H1 (cell line): Measurements from ENCODE around the gene SPECC1.

Experiments
- CREB1 ChIP-seq: IDR thresholded peaks from 2 replicates; pipeline ENCODE4 v1.6.1; 2012; ENCODE audit warnings: inconsistent platforms
- EP300 ChIP-seq, 2 experiments: IDR thresholded peaks; 1 replicate in 1 of 2; 2 replicates in 1 of 2; pipeline ENCODE4 v1.6.1; 2011 to 2012; ENCODE audit warnings: low read depth in 2 of 2, low read length in 2 of 2, mild to moderate bottlenecking in 2 of 2, borderline replicate concordance in 1 of 2, inconsistent platforms in 1 of 2, moderate library complexity in 1 of 2
- EZH2 ChIP-seq: fragments of 200-600 bp; sonication (generic); IDR thresholded peaks from 2 replicates; pipeline ENCODE4 v1.7.1; 2012; ENCODE audit warnings: low read depth, mild to moderate bottlenecking, moderate library complexity, low read length, inconsistent platforms; ENCODE audit not compliant: severe bottlenecking
- GTF2F1 ChIP-seq: IDR thresholded peaks from 2 replicates; pipeline ENCODE4 v1.6.1; 2012; ENCODE audit warnings: low read depth, low read length, improper control_type of control experiment, borderline replicate concordance
- NRF1 ChIP-seq: IDR thresholded peaks from 2 replicates; pipeline ENCODE4 v1.6.1; 2011; ENCODE audit warnings: mild to moderate bottlenecking, low read depth, low read length, improper control_type of control experiment
- RAD21 ChIP-seq, 2 experiments: IDR thresholded peaks in 1 of 2; conservative IDR thresholded peaks in 1 of 2; 2 replicates each; pipeline ENCODE4 v1.6.1; 2011; ENCODE audit warnings: low read depth in 2 of 2, low read length in 2 of 2, improper control_type of control experiment in 1 of 2, inconsistent platforms in 1 of 2, mild to moderate bottlenecking in 1 of 2, moderate library complexity in 1 of 2
- RFX5 ChIP-seq: IDR thresholded peaks from 2 replicates; pipeline ENCODE4 v1.6.1; 2011; ENCODE audit warnings: low read depth, low read length, improper control_type of control experiment, borderline replicate concordance
- RNF2 ChIP-seq: fragments of 200-900, 300-1000 bp; sonication (generic); IDR thresholded peaks from 2 replicates; pipeline ENCODE4 v1.7.1; 2016; ENCODE audit warnings: borderline replicate concordance, low read depth, mild to moderate bottlenecking, antibody characterized with exemption, low read length; ENCODE audit not compliant: poor library complexity, severe bottlenecking; ENCODE audit errors: missing control alignments
- SIN3A ChIP-seq, 2 experiments: IDR thresholded peaks in 1 of 2; conservative IDR thresholded peaks in 1 of 2; 2 replicates each; pipeline ENCODE4 v1.6.1; 2011 to 2012; ENCODE audit warnings: low read length in 2 of 2, improper control_type of control experiment in 1 of 2, low read depth in 1 of 2, mild to moderate bottlenecking in 1 of 2
- SP1 ChIP-seq: IDR thresholded peaks from 2 replicates; pipeline ENCODE4 v1.6.1; 2011; ENCODE audit warnings: low read depth, low read length
- TF ChIP-seq, protein P1 (sequence below), 3 experiments: IDR thresholded peaks; 1 replicate in 2 of 3; 2 replicates in 1 of 3; pipeline versions ENCODE4 v1.5.1 to v1.6.1; 2011; ENCODE audit warnings: low read length in 3 of 3, mild to moderate bottlenecking in 3 of 3, inconsistent platforms in 2 of 3, low read depth in 1 of 3, moderate library complexity in 1 of 3; ENCODE audit not compliant: insufficient read depth in 1 of 3; ENCODE audit errors: control extremely low read depth in 1 of 3

DNA sequence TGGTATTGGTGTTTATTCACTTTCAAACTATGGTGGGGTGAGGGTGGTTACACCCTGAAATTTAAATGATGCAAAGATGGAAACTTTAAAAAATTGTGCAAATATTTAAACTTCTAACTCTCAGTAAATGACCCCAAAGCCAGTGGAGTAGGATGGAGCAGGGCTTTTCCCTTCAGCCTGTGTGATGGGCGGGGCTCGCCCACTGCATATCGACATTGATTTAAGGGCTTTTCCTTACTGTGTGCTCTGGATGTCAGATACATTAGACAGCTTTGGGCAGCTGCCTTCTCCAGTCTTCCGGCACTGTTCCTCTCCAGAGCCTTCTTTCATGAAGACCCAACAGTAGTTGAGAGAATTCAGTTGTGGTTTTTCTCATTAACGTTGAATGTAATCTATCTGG is 99.9 kb downstream of the SPECC1 start:
- TF ChIP-seq, protein P1, sequence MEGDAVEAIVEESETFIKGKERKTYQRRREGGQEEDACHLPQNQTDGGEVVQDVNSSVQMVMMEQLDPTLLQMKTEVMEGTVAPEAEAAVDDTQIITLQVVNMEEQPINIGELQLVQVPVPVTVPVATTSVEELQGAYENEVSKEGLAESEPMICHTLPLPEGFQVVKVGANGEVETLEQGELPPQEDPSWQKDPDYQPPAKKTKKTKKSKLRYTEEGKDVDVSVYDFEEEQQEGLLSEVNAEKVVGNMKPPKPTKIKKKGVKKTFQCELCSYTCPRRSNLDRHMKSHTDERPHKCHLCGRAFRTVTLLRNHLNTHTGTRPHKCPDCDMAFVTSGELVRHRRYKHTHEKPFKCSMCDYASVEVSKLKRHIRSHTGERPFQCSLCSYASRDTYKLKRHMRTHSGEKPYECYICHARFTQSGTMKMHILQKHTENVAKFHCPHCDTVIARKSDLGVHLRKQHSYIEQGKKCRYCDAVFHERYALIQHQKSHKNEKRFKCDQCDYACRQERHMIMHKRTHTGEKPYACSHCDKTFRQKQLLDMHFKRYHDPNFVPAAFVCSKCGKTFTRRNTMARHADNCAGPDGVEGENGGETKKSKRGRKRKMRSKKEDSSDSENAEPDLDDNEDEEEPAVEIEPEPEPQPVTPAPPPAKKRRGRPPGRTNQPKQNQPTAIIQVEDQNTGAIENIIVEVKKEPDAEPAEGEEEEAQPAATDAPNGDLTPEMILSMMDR (IDR thresholded peaks at IDR 0.05; ENCODE audit: control extremely low read depth in 1 of 3, insufficient read depth in 1 of 3, low read depth in 1 of 3, low read length in 3 of 3): no peak
- TF ChIP-seq NRF1 (no peak), SIN3A (conservative IDR thresholded peaks at IDR 0.05 in 1 of 2, IDR thresholded peaks at IDR 0.05 in 1 of 2; ENCODE audit: low read depth in 1 of 2, low read length in 2 of 2) (no peak), RAD21 (IDR thresholded peaks at IDR 0.05 in 1 of 2, conservative IDR thresholded peaks at IDR 0.05 in 1 of 2; ENCODE audit: low read depth in 2 of 2, low read length in 2 of 2) (no peak), EZH2 (no peak), RFX5 (no peak), RNF2 (no peak), CREB1 (no peak), EP300 (IDR thresholded peaks at IDR 0.05; ENCODE audit: borderline replicate concordance in 1 of 2, low read depth in 2 of 2, low read length in 2 of 2) (no peak), SP1 (no peak), GTF2F1 (no peak)
